Measurements from ENCODE around the gene NOL4L.

The NOL4L gene

GRCh38 chr20:32442630-32443373 lies 142.3 kb downstream of the NOL4L start:
- no peak for DNase-seq

GRCh38 chr20:32441638-32442037 lies 143.5 kb downstream of the NOL4L start:
- no peak for DNase-seq

GRCh38 chr20:32440758-32441078 lies 144.4 kb downstream of the NOL4L start:
- no peak for DNase-seq

- no peak for DNase-seq
These were observed 144.9 kb downstream of the NOL4L start for GRCh38 chr20:32440069-32440757.

GRCh38 chr20:32439132-32439829 lies 145.9 kb downstream of the NOL4L start:
- DNase-seq: no peak

GRCh38 chr20:32438331-32438858 lies 146.7 kb downstream of the NOL4L start:
- DNase-seq: no peak

GRCh38 chr20:32437391-32438074 lies 147.6 kb downstream of the NOL4L start:
- DNase-seq: no peak

- no peak for DNase-seq
These were observed 148.2 kb downstream of the NOL4L start for GRCh38 chr20:32436968-32437367.

- no peak for DNase-seq
These were observed 148.8 kb downstream of the NOL4L start for GRCh38 chr20:32436142-32436861.

GRCh38 chr20:32435449-32436107 lies 149.6 kb downstream of the NOL4L start:
- no peak for DNase-seq

- DNase-seq: no peak
These were observed 150.7 kb downstream of the NOL4L start for GRCh38 chr20:32434434-32434833.

GRCh38 chr20:32433311-32434021 lies 151.7 kb downstream of the NOL4L start:
- no peak for DNase-seq

- no peak for DNase-seq
These were observed 152.9 kb downstream of the NOL4L start for GRCh38 chr20:32432277-32432676.

GRCh38 chr20:32431457-32431856 lies 153.7 kb downstream of the NOL4L start:
- no peak for DNase-seq

GRCh38 chr20:32429745-32430360 lies 155.3 kb downstream of the NOL4L start:
- DNase-seq: no peak

GRCh38 chr20:32429343-32429742 lies 155.8 kb downstream of the NOL4L start:
- no peak for DNase-seq

- no peak for DNase-seq
These were observed 157.1 kb downstream of the NOL4L start for GRCh38 chr20:32427996-32428395.

- DNase-seq: no peak
These were observed 163.8 kb downstream of the NOL4L start for GRCh38 chr20:32421290-32421689.

- no peak for DNase-seq
These were observed 166.8 kb downstream of the NOL4L start for GRCh38 chr20:32418376-32418775.

- no peak for DNase-seq
These were observed 168.9 kb downstream of the NOL4L start for GRCh38 chr20:32416206-32416605.

GRCh38 chr20:32415494-32415893 lies 169.6 kb downstream of the NOL4L start:
- no peak for DNase-seq

Data from amniotic stem cell (primary cell).